HepG2 (cell line): Measurements from ENCODE around the gene RBM19. TPM values are rescaled to one million over a fixed set of nuclear protein-coding genes. Genes with fewer than 3 reads are reported as not detected.

Source experiments
- ATAC-seq: fragments of 200-7000 bp; cut with Tn5 transposase; 3 replicates; pipeline ENCODE4 v1.9.1; 2020; ENCODE audit warnings: mild to moderate bottlenecking, moderate library complexity
- BruUV-seq: library from RNA; stranded (reverse); fragments of 400-500 nt; replicated peaks from 2 replicates; lab custom pipeline; 2021; lab: Mats Ljungman, UMichigan
- CTCF ChIA-PET: fragments of 300-600 bp; formaldehyde crosslinking; extraction: SDS; loops from one replicate; lab custom pipeline; 2021; ENCODE audit warnings: low total read pairs, inconsistent platforms, low intra/inter-chr PET ratio; lab: Yijun Ruan, JAX
- POLR2A ChIA-PET: fragments of 350-600 bp; sonication (Branson Sonifier 250); formaldehyde crosslinking; loops from one replicate; lab custom pipeline; 2020; ENCODE audit warnings: antibody characterized with exemption, inconsistent platforms; lab: Yijun Ruan, JAX
- DNase-seq: peaks from one replicate; pipeline ENCODE4 v3.0.0-alpha.2; 2015; ENCODE audit warnings: low spot score
- FAIRE-seq: peaks from 3 replicates; lab custom pipeline; 2011; peaks lifted over from hg19 to GRCh38; lab: Jason Lieb, UNC
- H2AFZ ChIP-seq: one replicate; pipeline ENCODE4 v1.6.1; 2011; ENCODE audit warnings: low read length, inconsistent platforms
- H3K27ac ChIP-seq: fragments of 300-600 bp; 3 replicates; pipeline ENCODE4 v1.8.0; 2011; ENCODE audit warnings: mixed run types, mild to moderate bottlenecking, mixed read lengths, low read length, inconsistent platforms; ENCODE audit not compliant: insufficient read depth; ENCODE audit errors: extremely low read length
- H3K27me3 ChIP-seq, 2 experiments: fragments of 200-600 bp in 1 of 2; 2 replicates in 1 of 2; 3 replicates in 1 of 2; pipeline versions ENCODE4 v1.6.0 to v1.8.0; 2011; ENCODE audit warnings: low read length in 2 of 2, mild to moderate bottlenecking in 2 of 2, moderate library complexity in 2 of 2, inconsistent platforms in 1 of 2; ENCODE audit not compliant: insufficient read depth in 2 of 2, control insufficient read depth in 1 of 2
- H3K36me3 ChIP-seq, 2 experiments: fragments of 200-600 bp in 1 of 2; replicated peaks in 1 of 2; 2 replicates in 1 of 2; 3 replicates in 1 of 2; pipeline versions ENCODE4 v1.5.1 to v1.8.0; 2011; ENCODE audit warnings: low read length in 2 of 2, inconsistent platforms in 1 of 2; ENCODE audit not compliant: insufficient read depth in 2 of 2, control insufficient read depth in 1 of 2
- H3K4me1 ChIP-seq: 2 replicates; pipeline ENCODE4 v1.5.1; 2012; ENCODE audit warnings: low read length, inconsistent platforms; ENCODE audit not compliant: insufficient read depth
- H3K4me2 ChIP-seq: 2 replicates; pipeline ENCODE4 v1.6.0; 2011; ENCODE audit warnings: low read depth, low read length, inconsistent platforms
- H3K4me3 ChIP-seq, 3 experiments: fragments of 200-600 bp in 1 of 3; sonication (generic), shearing (Covaris generic) in 1 of 3; replicated peaks in 1 of 3; 2 replicates each; pipeline ENCODE4 v1.5.1; 2011 to 2016; ENCODE audit warnings: low read length in 3 of 3, inconsistent platforms in 2 of 3, low read depth in 2 of 3, mild to moderate bottlenecking in 2 of 3, control low read depth in 1 of 3, mixed read lengths in 1 of 3; ENCODE audit not compliant: insufficient read depth in 1 of 3
- H3K79me2 ChIP-seq: one replicate; pipeline ENCODE4 v1.6.1; 2011; ENCODE audit warnings: low read length, inconsistent platforms; ENCODE audit not compliant: insufficient read depth
- H3K9ac ChIP-seq: 2 replicates; pipeline ENCODE4 v1.6.0; 2011; ENCODE audit warnings: mild to moderate bottlenecking, low read depth, low read length, inconsistent platforms; ENCODE audit not compliant: insufficient read depth
- H3K9me3 ChIP-seq: 2 replicates; pipeline ENCODE4 v1.5.1; 2012; ENCODE audit warnings: mild to moderate bottlenecking, low read length
- H4K20me1 ChIP-seq: 2 replicates; pipeline ENCODE4 v1.6.0; 2011; ENCODE audit warnings: inconsistent platforms, mild to moderate bottlenecking, low read length, moderate library complexity; ENCODE audit not compliant: insufficient read depth
- CEBPG ChIP-seq: IDR thresholded peaks from 2 replicates; pipeline ENCODE4 v1.6.1; 2016
- ETV6 ChIP-seq: sonication (generic); formaldehyde crosslinking; conservative IDR thresholded peaks from 2 replicates; pipeline ENCODE4 v1.4.0; 2020; ENCODE audit warnings: missing genetic modification reagents
- GATAD2A ChIP-seq: IDR thresholded peaks from 2 replicates; pipeline ENCODE4 v1.6.1; 2016
- WGBS: methylation state at CpG from one replicate; pipeline ENCODE4 v1.1.6; 2017; ENCODE audit warnings: low lambda C conversion rate; 5-methylcytosine and 5-hydroxymethylcytosine counted together
- in situ Hi-C: cut with HindIII; loops from 2 replicates; pipeline ENCODE4 v1.10.0; 2017; ENCODE audit warnings: low pct_unique_long_range_greater_than_20kb; ENCODE audit not compliant: extremely low pct_ligation_motif_present
- intact Hi-C: fragments of 100-400 bp; cut with micrococcal nuclease; formaldehyde crosslinking; loops from one replicate; pipeline ENCODE4 v1.10.0; 2022; ENCODE audit not compliant: unreplicated experiment
- polyA plus RNA-seq, 8 experiments: library from polyadenylated mRNA; depleted of rRNA in 3 of 8; stranded (reverse) in 7 of 8; unstranded in 1 of 8; fragments of >200 nt; fragmentation: Illumina TruSeq in 4 of 8; extraction: Trizol in 4 of 8; gene quantifications; 2 replicates each; pipeline versions ENCODE4 v1.2.1 to v1.2.3, GENCODE V29; 2011 to 2016; ENCODE audit warnings: low read depth in 4 of 8, missing spikeins in 1 of 8, mixed read lengths in 1 of 8; ENCODE audit not compliant: insufficient read depth in 1 of 8
- total RNA-seq, 5 experiments: library from RNA; depleted of rRNA; stranded (reverse); fragments of >200 nt; fragmentation: Illumina TruSeq; extraction: Trizol; gene quantifications; 2 replicates each; pipeline ENCODE4 v1.2.3, GENCODE V29; 2016; ENCODE audit warnings: low read depth in 1 of 5
- TF ChIP-seq, protein P1 (sequence below): sonication (generic); formaldehyde crosslinking; IDR thresholded peaks from 2 replicates; pipeline ENCODE4 v1.8.1; 2022; ENCODE audit warnings: mild to moderate bottlenecking, missing genetic modification reagents
- TF ChIP-seq, protein P2 (sequence below), 2 experiments: IDR thresholded peaks; 2 replicates each; pipeline ENCODE4 v1.6.1; 2011 to 2012; ENCODE audit warnings: low read length in 2 of 2, borderline replicate concordance in 1 of 2, low read depth in 1 of 2, mild to moderate bottlenecking in 1 of 2, moderate library complexity in 1 of 2
- TF ChIP-seq, protein P3 (sequence below): sonication (generic); formaldehyde crosslinking; IDR thresholded peaks from 2 replicates; pipeline ENCODE4 v1.4.0; 2020; ENCODE audit warnings: missing genetic modification reagents
- TF ChIP-seq, protein P4 (sequence below): IDR thresholded peaks from 2 replicates; pipeline ENCODE4 v1.6.1; 2016; ENCODE audit warnings: low read depth, control low read depth

The RBM19 gene
- total and polyA plus RNA-seq, 2 of the 13 experiments (the other 11 are each of a cell fraction or from before 2014, with no cell fraction given): 19.3 to 32.2 TPM

DNA sequence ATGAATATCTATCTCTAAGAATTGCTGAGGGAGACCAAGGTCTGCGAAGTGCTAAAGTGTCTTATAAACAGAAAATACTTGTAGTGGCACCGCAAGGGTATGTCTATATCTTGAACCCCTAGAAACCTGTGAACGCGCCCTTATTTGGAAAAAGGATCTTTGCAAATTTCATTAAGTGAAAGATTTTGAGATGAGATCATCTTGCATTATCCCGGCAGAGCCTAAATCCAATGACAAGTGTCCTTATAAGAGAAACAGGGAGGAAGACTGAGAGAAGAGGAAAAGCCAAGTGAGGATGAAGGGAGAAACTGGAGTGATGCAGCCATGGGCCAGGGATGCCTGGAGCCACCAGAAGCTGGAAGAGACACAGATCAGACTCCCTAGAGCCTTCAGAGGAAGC, 27.7 kb downstream of the RBM19 start (continued):
- TF ChIP-seq ETV6 (CRISPR knock-in tag): no peak

DNA sequence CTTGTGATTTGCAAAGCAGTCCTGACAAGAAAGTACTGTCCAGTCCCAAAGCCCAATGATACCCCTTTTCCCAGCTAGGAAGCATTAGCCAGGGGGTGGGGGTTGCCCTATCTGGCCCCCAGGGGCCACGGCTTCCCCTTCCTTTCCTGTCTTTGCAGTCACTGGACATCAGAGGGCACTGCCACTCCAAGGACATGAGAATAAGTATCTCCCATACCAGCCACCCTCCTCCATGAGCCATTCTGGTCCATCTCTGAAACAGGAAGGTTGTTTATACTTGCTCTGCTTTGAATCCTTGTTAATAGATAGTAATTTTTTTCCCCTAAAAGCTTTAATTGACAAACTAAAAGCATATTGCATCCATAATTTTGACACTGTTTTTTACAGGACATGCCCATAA, 29.7 kb downstream of the RBM19 start:
- Histone ChIP-seq H3K27me3 (no peaks in the 10 kb centered on the region), H3K4me1 (peaks cover 17% of the 10 kb centered on the region), H3K27ac (no peak overlapping the region), H3K9me3 (no peaks in the 10 kb centered on the region), H3K79me2 (no peaks in the 10 kb centered on the region), H3K4me3 (no peak overlapping the region), H3K9ac (no peak overlapping the region)
- no peak for FAIRE-seq
- BruUV-seq: no TSS peak
- intact Hi-C loops: no loop called here
- in situ Hi-C loops: no loop called here
- TF ChIP-seq, protein P1, sequence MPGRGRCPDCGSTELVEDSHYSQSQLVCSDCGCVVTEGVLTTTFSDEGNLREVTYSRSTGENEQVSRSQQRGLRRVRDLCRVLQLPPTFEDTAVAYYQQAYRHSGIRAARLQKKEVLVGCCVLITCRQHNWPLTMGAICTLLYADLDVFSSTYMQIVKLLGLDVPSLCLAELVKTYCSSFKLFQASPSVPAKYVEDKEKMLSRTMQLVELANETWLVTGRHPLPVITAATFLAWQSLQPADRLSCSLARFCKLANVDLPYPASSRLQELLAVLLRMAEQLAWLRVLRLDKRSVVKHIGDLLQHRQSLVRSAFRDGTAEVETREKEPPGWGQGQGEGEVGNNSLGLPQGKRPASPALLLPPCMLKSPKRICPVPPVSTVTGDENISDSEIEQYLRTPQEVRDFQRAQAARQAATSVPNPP: no peak
- TF ChIP-seq, protein P2, sequence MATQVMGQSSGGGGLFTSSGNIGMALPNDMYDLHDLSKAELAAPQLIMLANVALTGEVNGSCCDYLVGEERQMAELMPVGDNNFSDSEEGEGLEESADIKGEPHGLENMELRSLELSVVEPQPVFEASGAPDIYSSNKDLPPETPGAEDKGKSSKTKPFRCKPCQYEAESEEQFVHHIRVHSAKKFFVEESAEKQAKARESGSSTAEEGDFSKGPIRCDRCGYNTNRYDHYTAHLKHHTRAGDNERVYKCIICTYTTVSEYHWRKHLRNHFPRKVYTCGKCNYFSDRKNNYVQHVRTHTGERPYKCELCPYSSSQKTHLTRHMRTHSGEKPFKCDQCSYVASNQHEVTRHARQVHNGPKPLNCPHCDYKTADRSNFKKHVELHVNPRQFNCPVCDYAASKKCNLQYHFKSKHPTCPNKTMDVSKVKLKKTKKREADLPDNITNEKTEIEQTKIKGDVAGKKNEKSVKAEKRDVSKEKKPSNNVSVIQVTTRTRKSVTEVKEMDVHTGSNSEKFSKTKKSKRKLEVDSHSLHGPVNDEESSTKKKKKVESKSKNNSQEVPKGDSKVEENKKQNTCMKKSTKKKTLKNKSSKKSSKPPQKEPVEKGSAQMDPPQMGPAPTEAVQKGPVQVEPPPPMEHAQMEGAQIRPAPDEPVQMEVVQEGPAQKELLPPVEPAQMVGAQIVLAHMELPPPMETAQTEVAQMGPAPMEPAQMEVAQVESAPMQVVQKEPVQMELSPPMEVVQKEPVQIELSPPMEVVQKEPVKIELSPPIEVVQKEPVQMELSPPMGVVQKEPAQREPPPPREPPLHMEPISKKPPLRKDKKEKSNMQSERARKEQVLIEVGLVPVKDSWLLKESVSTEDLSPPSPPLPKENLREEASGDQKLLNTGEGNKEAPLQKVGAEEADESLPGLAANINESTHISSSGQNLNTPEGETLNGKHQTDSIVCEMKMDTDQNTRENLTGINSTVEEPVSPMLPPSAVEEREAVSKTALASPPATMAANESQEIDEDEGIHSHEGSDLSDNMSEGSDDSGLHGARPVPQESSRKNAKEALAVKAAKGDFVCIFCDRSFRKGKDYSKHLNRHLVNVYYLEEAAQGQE (IDR thresholded peaks at IDR 0.05; ENCODE audit: borderline replicate concordance in 1 of 2, low read depth in 1 of 2, low read length in 2 of 2): no peak
- no peak for TF ChIP-seq CEBPG (CRISPR knock-in tag)
- no peak for TF ChIP-seq GATAD2A
- TF ChIP-seq, protein P3, sequence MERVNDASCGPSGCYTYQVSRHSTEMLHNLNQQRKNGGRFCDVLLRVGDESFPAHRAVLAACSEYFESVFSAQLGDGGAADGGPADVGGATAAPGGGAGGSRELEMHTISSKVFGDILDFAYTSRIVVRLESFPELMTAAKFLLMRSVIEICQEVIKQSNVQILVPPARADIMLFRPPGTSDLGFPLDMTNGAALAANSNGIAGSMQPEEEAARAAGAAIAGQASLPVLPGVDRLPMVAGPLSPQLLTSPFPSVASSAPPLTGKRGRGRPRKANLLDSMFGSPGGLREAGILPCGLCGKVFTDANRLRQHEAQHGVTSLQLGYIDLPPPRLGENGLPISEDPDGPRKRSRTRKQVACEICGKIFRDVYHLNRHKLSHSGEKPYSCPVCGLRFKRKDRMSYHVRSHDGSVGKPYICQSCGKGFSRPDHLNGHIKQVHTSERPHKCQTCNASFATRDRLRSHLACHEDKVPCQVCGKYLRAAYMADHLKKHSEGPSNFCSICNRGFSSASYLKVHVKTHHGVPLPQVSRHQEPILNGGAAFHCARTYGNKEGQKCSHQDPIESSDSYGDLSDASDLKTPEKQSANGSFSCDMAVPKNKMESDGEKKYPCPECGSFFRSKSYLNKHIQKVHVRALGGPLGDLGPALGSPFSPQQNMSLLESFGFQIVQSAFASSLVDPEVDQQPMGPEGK (CRISPR knock-in tag): 0 out of 2 replicates have a peak, but pooled peaks have one; percentile 20
- TF ChIP-seq, protein P4, sequence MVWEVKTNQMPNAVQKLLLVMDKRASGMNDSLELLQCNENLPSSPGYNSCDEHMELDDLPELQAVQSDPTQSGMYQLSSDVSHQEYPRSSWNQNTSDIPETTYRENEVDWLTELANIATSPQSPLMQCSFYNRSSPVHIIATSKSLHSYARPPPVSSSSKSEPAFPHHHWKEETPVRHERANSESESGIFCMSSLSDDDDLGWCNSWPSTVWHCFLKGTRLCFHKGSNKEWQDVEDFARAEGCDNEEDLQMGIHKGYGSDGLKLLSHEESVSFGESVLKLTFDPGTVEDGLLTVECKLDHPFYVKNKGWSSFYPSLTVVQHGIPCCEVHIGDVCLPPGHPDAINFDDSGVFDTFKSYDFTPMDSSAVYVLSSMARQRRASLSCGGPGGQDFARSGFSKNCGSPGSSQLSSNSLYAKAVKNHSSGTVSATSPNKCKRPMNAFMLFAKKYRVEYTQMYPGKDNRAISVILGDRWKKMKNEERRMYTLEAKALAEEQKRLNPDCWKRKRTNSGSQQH (CRISPR knock-in tag): no peak
- TF ChIP-seq, all 625 proteins: peak for 1
- ChIA-PET POLR2A (no interaction called here), CTCF (no interaction called here)
- Histone ChIP-seq H3K36me3 (peaks cover 21 to 65% of the 10 kb centered on the region in 2 experiments; a peak in 4 of 5 replicates), H3K4me2 (no peak overlapping the region), H4K20me1 (no peaks in the 10 kb centered on the region), H2AFZ (no peak overlapping the region)
- DNase-seq (no peak), ATAC-seq (no peak)
- 75% methylated on average over 1 of the region's 1 CpG for WGBS
